ENCODE data around the gene GRAP.

Gene GRAP

GRCh38 chr17:19001907-19002590, 44.7 kb downstream of the GRAP start:
- DNase-seq = no peak

- no peak for DNase-seq
Observed at GRCh38 chr17:19000531-19001325, 46.0 kb downstream of the GRAP start.

- DNase-seq = no peak
Observed at GRCh38 chr17:18999911-19000310, 46.8 kb downstream of the GRAP start.

GRCh38 chr17:18999394-18999793, 47.4 kb downstream of the GRAP start:
- no peak for DNase-seq

GRCh38 chr17:18997650-18998196, 49.0 kb downstream of the GRAP start:
- DNase-seq = no peak

GRCh38 chr17:18996458-18996857, 50.3 kb downstream of the GRAP start:
- DNase-seq = no peak

- no peak for DNase-seq
Observed at GRCh38 chr17:18995220-18995619, 51.5 kb downstream of the GRAP start.

- no peak for DNase-seq
Observed at GRCh38 chr17:18994631-18995030, 52.1 kb downstream of the GRAP start.

- DNase-seq = no peak
Observed at GRCh38 chr17:18993905-18994526, 52.7 kb downstream of the GRAP start.

GRCh38 chr17:18992454-18993130, 54.2 kb downstream of the GRAP start:
- no peak for DNase-seq

GRCh38 chr17:18991531-18992315, 55.0 kb downstream of the GRAP start:
- DNase-seq = no peak

- no peak for DNase-seq
Observed at GRCh38 chr17:18990331-18990730, 56.4 kb downstream of the GRAP start.

- DNase-seq = no peak
Observed at GRCh38 chr17:18988546-18989173, 58.1 kb downstream of the GRAP start.

GRCh38 chr17:18987862-18988545, 58.8 kb downstream of the GRAP start:
- no peak for DNase-seq

GRCh38 chr17:18987230-18987610, 59.5 kb downstream of the GRAP start:
- DNase-seq = no peak

GRCh38 chr17:18986541-18987229, 60.1 kb downstream of the GRAP start:
- no peak for DNase-seq

- no peak for DNase-seq
Observed at GRCh38 chr17:18985475-18985874, 61.3 kb downstream of the GRAP start.

- no peak for DNase-seq
Observed at GRCh38 chr17:18984273-18985114, 62.3 kb downstream of the GRAP start.

- DNase-seq = no peak
Observed at GRCh38 chr17:18981642-18982424, 64.9 kb downstream of the GRAP start.

Measured in stimulated activated naive CD4-positive, alpha-beta T cell treated with Interleukin-2 at 50 U/mL for 16 hours (primary cell).